Esophagus muscularis mucosa (tissue), 3 donors: Measurements from ENCODE around the gene PDCL3.

Experiments used
- POLR2AphosphoS5 ChIP-seq, 2 donors: sonication (generic); formaldehyde crosslinking; IDR thresholded peaks; one replicate each; pipeline ENCODE4 v1.6.1; 2017; ENCODE audit warnings: antibody characterized with exemption in 2 of 2
- TF ChIP-seq, protein P1 (sequence below), 3 experiments: fragments of 200-600 bp in 2 of 3; fragments of 450-650 bp in 1 of 3; sonication (generic) in 2 of 3; IDR thresholded peaks; one replicate each; pipeline ENCODE4 v1.5.1; 2017 to 2019; ENCODE audit warnings: antibody characterized with exemption in 3 of 3, mild to moderate bottlenecking in 2 of 3, moderate library complexity in 1 of 3

DNA sequence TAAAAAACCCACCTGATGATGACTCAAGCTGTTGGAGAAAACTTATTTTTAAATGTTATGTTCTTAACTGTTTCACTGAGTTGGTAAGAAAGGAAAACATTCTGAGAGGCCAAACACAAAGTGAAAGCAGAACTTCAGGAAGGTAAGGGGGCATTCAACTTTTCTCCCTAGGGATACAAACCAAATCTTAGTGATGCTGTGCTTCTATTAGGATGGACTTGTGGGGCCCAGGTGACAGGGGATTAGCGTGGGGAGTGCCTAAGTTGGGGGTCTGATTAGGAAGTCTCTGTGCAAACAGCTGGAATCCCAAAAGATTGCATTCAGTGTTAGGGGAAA lies 18.5 kb downstream of the PDCL3 start:
- TF ChIP-seq, protein P1, sequence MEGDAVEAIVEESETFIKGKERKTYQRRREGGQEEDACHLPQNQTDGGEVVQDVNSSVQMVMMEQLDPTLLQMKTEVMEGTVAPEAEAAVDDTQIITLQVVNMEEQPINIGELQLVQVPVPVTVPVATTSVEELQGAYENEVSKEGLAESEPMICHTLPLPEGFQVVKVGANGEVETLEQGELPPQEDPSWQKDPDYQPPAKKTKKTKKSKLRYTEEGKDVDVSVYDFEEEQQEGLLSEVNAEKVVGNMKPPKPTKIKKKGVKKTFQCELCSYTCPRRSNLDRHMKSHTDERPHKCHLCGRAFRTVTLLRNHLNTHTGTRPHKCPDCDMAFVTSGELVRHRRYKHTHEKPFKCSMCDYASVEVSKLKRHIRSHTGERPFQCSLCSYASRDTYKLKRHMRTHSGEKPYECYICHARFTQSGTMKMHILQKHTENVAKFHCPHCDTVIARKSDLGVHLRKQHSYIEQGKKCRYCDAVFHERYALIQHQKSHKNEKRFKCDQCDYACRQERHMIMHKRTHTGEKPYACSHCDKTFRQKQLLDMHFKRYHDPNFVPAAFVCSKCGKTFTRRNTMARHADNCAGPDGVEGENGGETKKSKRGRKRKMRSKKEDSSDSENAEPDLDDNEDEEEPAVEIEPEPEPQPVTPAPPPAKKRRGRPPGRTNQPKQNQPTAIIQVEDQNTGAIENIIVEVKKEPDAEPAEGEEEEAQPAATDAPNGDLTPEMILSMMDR (IDR thresholded peaks at IDR 0.05): no peak
- no peak for TF ChIP-seq POLR2AphosphoS5 (IDR thresholded peaks at IDR 0.05)
